Retina (tissue), 1 donor: ENCODE results near the gene NSMCE1.

Experiments used
- DNase-seq: peaks from one replicate; pipeline ENCODE4 v3.0.0-alpha.2; 2016

NSMCE1 gene

DNA sequence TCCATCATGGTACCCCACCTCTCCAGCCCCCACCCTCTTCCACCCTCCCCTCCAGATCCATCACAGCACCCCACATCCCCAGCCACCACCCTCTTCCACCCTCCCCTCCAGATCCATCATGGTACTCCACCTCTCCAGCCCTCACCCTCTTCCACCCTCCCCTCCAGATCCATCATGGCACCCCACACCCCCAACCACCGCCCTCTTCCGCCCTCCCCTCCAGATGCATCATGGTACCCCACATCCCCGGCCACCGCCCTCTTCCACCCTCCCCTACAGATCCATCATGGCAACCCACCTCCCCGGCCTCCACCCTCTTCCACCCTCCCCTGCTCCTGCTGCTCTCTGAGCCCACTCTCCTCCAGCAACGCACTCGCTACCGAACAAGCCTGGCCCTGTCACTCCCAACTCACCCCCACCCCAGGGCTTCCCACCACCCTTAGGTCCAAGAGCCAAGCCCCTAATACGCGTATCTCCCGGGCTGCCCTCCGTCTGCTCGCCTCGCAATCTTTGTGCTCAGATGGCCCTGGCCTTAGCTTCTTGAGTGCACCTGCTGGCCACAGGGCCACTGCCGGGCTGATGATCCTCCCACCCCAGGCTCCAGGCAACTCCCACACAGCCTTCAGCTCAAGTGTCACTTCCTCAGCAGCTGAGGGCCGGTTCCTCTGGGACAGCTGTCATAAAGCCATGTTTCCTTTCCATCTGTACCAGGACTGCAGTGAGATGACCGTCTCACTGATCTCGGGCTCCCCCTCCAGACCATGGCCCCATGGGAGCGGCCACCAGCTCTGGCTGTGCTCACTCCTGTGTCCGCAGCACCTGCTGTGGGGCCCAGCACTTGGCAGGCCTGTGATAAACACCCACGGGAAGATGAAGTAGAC, 39.7 kb downstream of the NSMCE1 start:
- peak; percentile 55 for DNase-seq

DNA sequence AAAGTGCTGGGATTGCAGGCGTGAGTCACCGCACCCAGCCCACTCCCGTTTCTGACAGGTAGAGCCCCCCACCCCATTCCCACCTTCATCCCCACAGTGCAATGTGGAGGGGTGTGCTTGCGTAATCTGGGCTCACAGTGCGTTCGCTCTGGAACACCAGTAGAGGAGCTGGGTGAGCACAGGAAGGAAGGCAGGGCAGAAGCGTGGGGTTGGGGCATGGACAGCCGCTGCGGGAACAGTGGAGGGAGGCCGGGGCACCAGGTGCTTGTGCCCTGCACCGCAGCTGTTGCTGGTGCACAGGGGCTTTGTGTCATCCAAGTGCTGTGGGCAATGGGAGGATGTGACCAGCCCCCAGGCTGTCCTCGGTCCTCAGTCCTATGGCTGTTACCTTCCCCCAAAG, 40.5 kb downstream of the NSMCE1 start:
- no peak for DNase-seq

DNA sequence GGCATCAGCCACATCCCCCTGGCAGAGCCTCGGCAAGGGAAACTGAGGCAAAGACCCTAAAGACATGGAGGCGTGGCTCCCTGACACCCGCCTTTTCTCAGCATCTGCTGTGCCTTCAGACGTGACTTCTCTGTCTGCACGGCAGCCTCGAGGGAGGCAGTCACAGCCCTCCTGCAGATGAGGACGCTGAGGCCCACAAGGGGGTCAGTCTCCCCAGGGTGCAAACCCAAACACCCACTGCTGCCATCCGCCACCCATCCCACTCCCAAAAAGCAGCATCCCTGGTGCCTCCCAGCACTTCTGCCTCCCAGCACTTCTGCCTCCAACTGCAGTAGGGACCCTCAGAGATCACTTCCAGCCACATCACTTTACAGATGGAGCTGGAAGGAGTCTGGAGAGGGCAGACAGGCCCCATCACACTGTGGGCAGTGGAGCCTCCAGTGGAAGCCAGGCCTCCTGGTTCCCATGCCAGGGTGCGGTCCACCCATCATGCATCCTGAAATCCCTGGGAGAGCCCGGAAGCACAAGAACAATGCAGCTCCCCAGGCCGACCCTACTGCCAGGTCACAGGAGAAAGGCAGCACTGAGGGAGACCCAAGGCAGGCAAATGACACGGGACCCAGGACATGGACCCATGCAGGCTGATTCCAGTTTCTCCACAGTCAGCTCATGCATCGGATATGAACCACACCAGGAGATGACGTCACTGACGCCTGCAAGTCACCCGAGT, 41.4 kb downstream of the NSMCE1 start:
- no peak for DNase-seq

DNA sequence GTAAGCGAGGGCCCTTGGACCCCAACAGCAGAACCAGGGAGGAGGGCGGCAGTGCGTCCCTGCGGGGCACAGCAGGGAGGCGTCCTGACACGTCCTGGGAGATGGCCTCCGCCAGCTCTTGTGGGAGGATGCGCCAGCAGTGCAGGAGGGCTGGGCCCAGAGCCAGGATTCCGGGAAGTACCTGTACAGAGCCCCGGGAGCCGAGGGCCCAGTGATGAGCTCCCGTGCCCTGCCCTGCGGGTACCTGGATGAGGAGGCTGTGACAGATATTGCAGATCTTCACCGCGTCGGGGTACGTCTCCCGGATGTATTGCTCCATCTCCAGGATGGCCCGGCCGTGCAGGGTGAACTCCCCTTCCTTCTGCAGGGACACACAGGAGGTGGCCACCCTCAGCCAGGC, 42.1 kb downstream of the NSMCE1 start:
- no peak for DNase-seq

DNA sequence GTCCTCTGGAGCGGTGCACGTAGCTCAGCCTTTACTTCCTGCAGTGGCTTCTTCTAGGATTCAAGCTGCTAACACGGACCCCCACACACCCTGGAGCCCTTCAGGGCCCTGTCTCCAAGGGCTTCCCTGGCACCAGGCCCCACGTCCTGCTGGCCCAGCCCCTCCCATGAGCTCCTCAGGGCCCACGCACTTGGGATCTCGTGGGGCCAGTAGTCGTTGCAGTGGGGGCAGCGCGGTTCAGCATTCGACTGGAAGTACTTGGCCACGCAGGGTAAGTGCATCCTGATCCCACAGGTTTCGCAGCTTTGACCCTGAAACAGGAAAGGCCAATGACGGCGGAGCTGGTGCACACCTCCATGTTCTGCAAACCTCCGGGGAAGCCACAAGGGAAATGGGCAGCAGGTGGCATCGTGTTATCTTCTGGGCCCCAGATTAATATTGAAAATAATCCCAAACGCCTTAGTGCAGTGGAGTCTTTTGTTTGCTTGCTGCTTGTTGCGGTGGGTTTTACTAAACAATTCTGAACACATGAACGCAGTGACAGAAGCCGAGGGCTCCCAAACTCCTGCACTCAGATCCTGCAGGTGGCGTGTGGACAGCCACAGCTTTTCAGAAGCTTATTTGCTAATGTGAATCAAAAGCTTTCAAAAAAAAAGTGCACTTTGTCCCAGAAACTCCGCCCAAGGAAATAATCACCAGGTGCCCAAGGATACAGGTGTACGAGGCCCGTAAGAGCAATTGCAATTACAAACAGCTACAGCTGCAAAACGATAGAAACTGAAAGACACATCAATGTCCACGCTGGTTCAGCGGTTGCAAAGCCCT, 42.8 kb downstream of the NSMCE1 start:
- DNase-seq = no peak

DNA sequence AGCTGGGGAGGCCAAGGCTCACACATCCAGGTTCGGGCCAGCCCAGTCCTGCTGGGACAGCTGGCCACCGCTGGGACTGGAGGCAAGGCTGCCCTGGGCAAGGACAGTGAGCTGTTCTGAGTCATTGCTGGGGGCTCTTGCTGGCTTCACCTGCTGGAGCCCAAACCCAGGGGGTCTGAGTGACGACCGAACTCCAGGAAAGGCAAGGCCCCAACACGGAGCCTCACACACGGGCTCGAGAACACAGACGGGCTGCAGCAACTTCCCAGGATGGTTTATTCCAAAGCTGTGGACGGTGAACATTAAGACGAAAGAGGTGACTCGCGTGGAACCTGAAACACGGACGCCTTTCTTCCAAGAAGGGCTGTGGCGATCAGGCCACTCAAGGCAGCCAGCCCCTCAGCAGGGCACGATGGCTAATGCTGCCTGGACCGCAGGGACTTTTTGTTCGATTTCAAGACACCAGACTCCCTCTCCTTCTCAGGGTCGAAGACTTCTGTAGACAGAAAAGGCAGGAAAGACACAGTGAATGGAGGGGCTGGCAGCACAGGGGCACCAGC, 43.8 kb downstream of the NSMCE1 start:
- no peak for DNase-seq

DNA sequence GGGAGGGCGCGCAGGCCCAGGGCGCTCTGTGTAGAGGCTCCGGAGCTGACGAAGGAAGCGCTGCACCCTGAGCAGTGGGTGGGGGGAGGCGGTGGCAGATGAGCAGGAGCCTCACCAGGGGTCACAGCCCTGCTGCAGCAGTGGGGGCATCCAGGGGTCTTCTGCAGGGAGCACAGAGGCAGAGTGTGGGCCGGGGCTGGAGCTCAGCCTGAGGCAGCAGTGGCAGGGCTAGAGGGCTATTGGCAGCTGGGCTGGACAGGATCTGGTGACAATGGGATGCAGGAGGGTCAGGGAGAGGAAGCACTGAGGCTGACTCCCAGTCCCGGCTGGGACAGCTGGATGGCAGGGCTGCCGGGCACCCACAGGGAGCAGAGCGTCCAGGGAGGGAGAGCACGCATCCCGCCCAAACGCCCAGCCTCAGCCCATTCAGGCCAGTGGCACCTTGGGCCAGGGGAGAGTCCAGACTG, 44.3 kb downstream of the NSMCE1 start:
- no peak for DNase-seq

DNA sequence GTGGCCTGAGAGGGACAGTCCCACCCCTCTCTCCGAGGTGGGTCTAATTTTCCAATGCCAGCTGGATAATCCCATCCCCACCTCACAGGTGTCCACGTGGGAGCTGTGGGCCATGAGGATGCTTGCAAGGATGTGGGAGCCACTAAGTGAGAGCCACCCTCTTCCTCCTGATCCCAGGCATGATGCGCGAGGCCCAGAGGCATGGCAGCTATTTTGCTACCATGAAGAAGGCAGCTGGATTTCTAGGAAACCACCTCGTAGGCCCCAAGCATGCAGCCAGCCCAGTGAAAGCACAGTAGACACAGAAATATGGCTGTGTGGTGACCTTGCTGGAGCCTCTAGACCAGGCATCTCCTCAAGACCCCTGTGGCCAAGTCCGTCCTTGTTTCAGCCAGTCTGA, 44.9 kb downstream of the NSMCE1 start:
- no peak for DNase-seq

DNA sequence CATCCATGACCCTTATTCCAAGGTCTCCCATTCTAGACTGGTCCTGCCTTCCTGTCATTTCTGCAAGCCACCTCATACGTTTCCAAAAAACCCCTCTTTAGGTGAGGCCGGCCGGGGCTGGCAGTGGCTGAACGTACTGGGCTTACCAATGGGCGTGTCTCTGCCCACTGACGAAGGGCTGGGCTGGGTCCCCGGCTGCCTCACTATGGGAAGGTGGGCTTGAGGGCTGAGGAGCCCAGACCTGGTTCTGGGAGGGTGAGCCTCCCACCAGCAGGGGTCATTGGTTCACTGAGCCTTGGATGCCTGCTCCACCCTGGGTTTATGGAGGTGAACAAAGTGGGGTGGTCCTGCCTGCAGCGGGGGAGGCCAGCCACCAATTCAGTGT, 45.4 kb downstream of the NSMCE1 start:
- DNase-seq = no peak

DNA sequence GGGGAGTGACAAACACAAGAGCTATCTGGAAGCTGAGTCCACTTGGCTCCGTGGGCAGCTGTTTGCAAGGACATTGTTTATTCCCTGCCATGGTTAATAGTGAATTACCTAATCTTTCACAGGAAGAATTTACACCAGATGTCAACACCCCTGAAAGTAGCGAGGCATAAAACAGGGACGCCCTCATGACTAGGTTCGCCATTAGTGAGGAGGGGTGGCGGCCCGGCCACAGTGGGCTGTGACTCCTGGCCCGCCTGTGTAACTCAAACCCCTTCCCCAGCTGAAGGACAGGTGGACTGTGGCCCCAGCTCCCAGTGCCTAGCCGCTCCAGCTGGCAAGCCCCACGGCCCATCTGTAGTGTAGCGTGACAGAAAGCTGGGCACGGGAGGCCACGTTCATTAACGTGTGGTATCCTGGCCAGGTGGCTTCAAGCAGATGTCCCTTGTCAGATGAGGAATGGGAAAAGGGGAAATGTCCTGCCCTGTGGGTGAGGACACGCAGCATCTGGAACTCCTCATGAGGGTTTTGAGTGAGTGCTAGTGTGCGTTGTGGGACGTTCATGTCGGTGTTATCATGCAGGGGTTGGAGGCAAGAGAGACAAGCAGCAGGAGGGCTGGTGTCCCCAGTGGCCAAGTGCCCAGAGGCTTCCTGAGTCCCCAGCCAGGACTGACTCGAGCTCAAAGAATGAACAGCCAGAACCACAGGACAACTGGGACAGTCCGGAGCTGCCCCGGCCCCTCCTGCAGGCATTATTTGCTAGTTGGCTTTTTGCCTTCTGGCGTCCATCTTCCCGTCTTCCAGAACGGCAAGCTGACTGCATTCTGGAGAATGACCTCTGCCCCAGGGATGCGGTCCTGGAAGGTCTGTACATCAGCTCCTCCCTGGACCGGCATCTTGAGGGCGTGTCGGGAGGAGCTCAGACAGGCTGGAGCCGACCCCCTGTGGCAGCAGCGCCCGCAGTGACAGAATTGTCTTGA, 46.0 kb downstream of the NSMCE1 start:
- DNase-seq = peak; percentile 53

DNA sequence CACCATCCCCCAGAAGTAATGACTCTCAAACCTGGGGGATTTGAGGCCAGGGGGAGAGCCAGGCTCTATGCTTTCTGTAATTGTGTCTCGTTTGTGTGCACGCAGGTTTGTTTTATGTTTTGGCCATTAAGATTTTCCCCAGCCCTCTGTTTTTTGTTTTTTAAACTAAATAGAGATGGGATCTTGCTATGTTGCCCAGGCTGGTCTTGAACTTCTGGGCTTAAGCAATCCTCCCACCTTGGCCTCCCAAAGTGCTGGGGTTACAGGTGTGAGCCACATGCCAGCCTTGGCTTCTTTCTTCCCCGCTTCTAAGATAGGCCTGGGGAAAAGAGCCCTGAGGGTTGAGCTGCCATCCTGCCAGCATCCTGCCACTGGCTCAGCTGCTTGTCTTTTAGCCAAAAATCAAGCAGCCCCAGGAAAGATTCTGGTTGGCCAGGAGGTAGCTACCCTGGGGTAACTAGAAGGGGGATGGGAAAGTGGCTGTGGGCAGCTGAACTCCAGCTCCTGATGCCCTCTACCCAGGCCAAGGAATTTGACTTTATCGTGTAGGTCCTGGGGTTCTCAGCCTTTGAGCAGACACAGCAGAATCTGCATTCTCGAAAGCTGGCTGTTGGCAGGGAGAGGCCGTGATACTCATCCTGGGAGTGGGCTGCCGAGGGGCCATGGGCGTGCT, 46.9 kb downstream of the NSMCE1 start:
- DNase-seq = no peak

DNA sequence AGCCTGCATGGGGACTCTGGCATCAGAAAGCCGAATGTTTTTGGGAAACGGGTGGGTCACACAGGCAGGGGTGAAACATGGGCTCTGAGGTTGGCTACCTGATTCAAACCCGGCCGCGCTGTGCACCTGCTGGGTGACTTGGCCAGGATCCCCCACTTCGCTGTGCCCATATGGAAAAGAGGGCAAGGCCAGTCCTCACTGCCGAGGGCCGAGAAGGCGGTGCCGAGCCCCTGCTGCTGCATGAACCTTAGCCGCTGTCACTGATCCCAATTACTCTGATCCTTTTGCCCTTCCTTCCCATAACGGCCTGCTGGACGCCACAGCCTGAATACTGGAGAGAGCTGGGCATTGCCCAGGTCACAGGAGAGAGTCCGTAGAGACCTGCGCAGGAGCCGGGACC, 47.6 kb downstream of the NSMCE1 start:
- no peak for DNase-seq

DNA sequence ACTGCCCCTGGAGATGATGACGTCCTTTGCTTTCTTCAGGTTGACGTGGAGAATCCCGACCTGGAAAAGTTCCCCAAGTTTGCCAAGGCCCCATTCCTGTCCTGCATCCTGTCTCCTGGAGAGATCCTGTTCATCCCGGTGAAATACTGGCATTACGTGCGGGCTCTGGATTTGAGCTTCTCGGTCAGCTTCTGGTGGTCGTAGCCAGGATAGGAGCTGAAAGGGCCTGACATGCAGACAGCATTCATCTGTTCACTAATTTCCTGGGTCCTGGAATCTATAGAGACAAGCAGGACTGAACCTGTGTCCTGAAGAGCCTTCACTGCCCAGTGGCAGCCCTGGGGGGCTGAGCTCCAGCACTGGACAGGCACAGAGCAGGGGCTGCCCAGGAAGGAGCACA, 48.0 kb downstream of the NSMCE1 start:
- no peak for DNase-seq

DNA sequence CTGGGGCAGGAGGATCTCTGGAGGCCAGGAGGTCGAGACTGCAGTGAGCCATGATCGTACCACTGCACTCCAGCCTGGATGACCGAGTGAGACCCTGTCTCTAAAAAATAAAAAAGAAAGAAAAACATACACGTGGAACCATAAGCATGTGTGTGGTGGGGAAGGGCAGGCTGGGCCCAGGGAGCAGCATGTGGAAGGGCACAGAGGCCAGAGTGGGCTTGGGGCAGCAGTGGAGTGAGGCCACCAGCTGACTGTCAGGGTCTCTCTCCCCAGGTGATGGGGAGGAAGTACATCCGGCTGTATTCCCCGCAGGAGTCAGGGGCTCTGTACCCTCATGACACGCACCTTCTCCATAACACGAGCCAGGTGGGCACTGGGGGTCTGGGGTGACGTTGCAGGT, 48.5 kb downstream of the NSMCE1 start:
- no peak for DNase-seq

DNA sequence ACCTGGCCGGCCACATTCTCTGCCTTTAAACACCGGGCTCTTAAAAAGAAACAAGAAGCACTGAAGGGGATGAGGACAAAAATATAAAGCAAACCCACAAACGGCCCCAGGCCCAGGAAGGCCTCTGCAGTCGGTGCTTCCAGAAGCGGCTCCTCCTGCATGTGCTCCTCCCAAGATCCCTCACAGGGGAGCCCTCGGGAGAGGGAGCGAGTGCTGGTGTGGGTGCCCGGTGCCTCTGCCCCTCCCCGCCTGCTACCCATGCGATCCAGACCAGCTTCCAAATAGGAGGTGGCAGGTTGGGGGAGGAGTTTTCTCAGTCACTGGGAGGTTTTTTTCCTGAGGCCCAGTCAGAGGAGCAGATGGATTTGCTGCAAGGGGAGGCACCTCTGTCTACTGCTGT, 49.4 kb downstream of the NSMCE1 start:
- DNase-seq = no peak

DNA sequence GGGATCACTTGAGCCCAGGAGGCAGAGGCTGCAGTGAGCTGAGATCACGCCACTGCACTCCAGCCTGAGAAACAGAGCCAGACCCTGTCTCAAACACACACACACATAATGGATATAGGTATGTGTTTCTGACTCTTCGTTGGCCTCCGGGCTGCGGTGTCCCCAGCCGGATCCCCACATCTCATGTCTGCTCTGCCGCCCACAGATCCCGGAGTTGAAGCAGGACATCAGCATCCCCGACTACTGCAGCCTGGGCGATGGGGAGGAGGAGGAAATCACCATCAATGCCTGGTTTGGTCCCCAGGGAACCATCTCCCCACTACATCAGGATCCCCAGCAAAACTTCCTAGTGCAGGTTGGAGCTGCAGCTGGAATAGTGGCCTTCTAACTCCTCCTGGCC, 49.8 kb downstream of the NSMCE1 start:
- DNase-seq = no peak

DNA sequence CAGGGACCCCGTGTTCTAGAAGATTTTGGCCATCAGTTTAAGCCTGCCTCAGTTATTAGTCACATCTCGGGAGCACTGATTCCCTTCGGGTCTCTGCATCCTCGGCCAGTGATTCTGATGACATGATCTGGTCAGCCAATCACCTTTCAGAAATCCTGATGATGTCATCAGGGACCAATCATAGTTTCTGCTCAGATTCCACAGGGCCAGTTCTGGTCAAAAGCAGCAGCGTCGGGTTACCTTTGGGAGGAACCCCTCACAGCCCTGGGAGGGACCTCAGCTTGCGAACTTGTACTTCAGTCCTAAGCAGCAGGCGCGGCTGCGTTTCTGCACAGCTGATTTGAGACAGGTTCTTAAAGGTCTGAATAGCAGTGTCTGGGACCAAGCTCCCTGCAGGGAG, 51.3 kb downstream of the NSMCE1 start:
- DNase-seq = peak; percentile 75

DNA sequence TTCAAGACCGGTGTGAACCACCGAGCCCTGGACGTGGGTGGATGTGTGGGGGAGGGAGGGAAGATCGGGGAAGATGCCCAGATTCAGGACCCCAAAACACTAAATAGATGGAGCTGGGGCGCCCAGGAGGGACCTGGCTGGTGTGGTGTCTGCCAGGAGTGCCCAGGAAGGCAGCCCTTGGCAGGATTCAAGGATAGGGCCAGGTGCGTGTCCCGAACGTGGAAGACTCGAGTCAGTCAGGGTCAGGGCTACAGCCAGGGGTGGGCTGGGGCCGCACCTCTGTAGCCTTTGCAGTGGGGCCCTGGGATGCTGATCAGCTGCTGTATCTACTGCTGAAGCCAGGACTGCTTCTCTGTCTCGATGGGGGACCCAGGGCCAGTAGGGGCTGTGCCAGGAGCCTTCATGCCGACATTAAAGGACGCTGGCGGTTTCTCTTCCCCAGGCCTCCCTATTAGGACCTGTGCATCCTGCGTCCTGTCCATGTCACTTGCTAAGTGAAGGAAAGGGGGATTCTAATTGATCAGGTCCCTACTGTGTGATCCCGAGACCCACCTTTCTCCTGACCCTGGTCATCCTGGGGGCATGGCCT, 52.2 kb downstream of the NSMCE1 start:
- no peak for DNase-seq

DNA sequence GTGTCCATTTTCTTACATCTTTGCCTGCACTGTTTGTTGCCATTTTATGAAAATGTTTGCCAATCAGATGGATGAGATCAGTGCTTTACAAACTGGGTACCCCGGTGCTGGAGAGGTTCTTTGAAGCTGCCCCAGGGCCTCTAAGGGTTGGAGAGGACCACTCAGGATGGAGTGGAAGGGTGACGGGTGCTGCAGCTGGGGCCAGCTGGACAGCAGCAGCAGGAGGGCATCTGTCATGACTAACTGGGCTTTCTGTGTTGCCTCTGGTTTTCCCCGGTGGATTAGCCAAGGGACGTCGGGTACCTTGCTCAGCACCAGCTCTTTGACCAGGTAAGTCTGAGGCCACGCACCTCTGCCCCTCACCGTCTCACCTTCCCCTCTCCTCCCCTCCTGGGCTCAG, 52.9 kb downstream of the NSMCE1 start:
- no peak for DNase-seq

DNA sequence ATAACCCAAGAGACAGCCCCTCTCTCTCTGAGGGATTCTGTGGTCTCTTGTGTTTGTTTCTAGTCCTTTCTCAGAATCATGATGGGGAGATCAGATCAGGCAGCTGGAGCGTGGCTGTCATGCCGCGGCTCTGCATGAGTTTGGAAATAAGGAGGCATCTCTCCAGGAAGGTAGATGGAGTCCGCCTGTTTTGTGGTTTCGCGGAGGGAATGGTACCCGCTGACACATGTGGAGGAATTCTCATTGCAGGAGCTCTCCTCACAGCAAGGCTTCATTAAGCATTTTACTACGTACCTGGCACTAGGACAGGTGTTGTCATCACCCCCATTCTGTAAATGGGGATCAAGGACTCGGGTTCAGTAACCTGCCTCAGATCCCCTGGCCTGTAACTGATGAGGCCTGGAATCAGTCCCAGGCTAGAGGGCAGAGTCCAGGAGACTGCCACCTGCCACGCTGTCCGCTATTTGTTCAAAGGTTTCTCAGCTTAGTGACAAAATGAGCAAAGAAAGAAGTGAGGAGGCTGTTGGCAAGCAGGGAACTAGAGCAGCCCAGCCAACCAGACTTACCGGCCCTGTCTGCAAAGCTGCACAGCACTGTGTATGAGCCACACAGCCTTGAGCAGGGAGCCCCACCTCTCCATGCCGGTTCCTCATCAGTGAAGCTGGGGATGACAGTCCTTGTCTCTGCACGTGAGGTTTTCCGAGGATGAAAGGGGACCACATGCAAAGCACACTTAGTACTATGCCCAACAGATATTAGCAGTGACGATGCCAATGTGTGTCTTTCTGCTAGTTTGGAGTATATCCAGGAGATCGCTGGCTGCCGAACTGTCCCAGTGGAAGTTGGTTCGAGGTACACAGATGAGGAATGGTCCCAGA, 54.2 kb downstream of the NSMCE1 start:
- DNase-seq = no peak
